RCC 7860 (cell line): ENCODE results near the gene NME3.

Source experiments
- DNase-seq: peaks from one replicate; pipeline ENCODE4 v3.0.0-alpha.2; 2015; ENCODE audit warnings: low spot score
- FAIRE-seq: peaks from 2 replicates; lab custom pipeline; 2012; peaks lifted over from hg19 to GRCh38; lab: Jason Lieb, UNC

Gene NME3

DNA sequence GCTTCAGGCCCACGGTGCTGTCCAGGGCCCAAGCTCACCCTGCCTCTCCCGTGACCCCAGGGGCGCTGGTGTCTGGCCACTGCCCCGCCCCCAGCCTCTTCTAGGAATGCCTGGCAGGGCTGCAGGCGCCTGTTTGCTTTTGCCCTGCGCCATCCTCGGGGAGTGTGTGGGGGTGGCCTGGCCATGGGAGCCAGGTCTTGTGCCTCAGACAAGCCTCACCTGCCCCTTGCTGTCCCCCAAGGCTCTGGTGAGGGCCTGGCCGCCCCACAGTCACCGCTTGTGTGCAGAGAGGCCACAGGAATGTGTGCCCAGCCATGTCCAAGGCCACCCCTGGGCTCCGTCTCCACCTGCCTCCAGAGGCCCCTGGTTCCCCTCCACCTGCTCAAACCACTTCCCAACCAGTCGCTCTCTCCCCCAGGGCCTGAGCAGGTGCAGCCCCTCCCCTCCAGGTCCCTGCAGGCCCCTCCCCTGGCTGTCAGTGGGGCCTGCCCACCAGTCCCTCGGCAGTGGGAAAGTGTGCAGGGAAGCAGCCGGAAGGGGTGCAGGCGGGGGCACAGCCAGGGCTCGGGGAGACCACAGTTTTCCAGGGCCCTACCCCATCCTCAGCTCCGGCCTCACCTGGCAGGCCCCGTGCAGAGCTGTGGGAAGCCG, 23.0 kb upstream of the NME3 start:
- no peak for FAIRE-seq

DNA sequence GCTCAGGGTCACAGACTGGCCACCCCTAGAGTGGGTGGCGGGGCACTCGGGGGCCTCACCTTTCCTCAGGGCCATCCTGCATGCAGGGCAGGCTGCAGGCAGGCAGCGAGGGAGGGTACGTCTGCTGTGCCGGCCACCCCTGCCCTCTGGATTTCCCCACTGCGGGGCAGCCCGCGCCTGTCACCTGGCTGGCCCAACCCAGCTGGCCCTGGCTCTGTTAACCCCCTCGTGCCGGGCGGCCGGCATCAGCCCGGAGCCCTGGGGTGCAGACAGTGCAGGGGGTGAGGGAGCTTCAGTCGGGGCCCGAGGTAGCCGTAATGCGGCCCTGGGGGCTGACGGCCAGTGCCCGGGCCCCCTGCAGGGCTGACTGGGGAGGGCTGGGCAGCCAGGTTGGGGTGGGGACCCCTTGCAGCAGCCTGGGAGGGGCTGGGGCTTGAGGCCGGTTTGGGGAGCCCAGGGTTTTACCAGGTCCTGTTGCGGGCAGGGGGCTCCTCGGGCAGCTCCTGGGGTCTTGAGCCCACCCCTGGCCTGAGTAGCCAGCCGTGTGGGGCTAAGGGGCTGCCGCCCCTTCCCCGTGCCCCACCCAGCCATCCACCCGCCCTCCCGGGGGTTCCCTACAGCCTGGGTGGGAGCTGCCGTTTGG, 22.4 kb upstream of the NME3 start, which contains the start of gene IGFALS:
TSS of gene IGFALS (minus strand) at position 128 of the 643 bp plus-strand sequence. CDS start at position 75, 53 bp downstream.
- FAIRE-seq (no peak), DNase-seq (no peak)

More for the DNA sequence above, 23.0 kb upstream of the NME3 start:
- no peak for DNase-seq

DNA sequence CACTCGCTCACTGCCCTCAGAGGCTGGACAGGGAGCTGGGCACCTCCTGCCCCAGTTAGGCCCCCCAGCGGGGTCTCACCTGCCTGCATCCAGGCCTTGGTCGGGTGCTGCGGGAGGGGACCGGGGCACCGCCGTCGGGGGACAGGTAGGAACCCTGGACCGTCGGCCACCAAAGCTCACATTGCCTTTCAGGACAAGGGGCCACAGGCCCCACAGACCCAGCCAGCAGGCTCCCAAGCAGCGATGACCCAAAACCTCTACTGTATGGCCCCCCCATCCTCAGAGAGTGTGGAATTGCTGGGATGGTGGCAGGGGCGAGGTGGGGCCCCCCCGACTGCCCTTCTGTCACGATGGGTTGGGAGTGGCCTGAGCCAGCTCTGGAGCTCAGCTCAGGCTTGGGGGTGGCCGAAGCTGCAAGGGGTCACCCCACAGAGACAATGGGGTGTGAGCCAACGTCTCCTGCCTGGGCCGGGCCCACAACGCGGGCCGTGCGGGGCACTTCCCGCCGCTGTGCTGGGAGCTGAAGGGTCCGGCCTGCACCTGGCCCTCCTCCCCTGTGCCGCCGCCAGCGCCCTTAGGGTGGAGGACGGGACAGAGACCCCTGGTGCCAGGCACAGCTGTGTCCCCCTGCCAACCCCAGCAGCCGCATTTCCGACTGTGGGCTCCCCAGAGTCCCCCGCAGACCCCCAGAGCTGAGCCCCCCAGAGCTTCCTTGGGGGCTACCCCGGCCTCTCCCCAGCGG, 21.7 kb upstream of the NME3 start:
- FAIRE-seq (no peak), DNase-seq (no peak)

DNA sequence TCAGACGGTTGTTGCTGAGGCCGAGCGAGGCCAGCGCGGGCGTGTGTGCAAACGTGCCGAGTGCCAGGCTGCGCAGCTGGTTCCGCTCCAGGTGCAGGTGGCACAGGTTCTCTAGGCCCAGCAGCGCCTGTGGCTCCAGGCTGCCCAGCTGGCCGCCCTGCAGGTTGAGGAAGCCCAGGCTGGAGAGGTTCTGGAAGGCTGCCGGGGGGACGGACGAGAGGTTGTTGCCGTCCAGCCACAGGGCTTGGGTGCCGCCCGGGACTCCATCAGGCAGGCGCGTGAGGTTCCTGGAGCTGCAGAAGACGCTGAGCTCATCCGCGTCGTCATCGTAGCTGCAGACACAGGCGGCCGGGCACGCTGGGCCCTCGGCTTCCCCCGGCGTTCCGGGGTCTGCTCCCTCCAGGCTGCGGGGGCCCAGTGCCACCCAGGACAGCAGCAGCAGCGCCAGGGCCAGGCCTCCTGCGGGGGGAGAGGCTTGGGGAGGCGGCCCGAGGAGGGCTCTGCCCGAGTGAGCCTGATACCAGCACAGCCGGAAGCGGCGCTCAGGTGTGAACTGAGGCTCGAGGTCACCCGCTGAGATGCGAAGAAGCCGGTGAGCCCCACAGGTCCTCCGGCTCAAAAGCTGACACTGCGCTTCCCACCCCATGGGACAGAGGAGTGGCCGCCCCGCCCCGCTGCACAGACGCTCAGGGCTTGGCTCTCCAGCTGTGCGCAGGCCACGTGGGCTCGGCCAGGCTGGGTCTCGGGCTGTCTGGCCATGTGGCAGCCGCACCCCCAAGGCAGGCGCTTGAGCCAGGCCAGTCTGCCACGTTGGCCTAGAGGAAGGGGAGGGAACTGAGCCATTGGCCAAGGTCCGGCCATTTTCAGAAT, 20.8 kb upstream of the NME3 start:
- FAIRE-seq (no peak), DNase-seq (no peak)

DNA sequence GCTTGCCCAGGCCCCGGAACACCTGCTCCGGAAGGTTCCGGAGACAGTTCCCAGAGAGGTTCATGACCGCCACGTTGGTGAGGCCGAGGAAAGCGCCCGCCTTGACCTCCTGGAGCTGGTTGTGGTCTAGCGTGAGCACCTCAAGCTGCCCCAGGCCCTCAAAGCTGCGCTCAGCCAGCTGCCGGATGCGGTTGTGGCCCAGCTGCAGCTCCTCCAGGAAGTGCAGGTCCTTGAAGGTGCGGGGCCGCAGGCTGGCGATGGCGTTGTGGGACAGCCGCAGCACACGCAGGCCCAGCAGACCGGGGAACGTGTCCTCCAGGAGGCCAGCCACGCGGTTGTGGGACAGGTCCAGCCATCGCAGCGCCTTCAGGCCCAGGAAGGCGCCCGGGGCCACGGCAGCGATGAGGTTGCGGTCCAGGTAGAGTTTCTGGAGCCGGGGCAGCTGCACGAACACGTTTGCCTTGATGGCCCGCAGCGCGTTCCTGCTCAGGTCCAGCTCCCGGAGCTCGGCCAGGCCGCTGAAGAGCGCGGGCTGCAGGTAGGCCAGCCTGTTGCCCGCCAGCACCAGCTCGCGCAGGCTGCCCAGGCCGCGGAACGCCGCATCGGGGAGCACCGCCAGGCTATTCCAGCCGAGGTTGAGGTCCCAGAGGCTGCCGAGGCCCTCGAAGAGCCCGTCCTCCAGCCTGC, 20.1 kb upstream of the NME3 start:
- no peak for FAIRE-seq
- DNase-seq, result no peak

DNA sequence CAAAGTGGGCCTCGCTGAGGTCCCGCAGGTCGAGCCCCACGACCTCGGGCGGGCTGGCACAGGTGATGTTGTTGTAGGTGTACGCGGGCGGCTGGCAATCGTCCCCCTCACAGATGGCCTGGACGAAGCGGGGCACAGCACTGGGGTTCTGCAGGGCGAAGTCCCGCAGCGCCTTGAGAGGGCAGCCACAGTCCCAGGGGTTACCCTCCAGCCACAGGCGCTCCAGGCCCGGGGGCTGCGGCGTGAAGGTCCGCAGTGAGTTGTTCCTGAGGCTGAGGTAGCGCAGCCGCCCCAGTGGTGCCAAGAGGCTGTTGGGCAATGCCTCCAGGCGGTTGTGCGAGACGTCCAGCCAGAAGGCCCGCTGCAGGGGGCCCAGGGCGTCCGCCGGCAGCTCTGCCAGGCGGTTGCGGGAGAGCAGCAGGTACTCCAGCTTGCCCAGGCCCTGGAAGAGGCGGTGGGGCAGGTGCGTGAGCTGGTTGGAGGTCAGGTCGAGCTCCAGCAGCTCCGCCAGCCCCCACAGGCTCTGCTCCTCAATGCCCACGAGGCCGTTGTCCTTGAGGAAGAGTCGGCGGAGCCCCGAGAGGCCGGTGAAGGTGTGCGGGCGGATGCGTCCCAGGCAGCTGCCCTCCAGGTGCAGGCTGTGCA, 19.4 kb upstream of the NME3 start:
- DNase-seq (no peak), FAIRE-seq (no peak)

DNA sequence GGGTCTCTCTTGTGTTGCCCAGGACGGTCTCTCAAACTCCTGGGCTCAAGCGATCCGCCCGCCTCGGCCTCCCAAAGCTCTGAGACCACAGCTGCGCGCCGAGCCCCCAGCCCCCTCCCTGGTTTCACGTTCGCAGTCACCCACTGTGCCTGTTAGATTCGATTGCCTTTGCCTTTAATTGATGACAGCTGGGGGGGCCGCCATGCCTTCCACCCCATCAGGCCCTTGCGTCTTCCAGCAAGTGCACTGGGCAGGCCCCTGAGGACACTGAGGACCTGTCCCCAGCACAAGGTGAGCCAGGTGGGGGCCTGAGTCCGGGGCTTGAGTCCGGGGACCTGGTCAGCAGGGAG, 18.9 kb upstream of the NME3 start:
- FAIRE-seq, result no peak
- DNase-seq, result no peak

DNA sequence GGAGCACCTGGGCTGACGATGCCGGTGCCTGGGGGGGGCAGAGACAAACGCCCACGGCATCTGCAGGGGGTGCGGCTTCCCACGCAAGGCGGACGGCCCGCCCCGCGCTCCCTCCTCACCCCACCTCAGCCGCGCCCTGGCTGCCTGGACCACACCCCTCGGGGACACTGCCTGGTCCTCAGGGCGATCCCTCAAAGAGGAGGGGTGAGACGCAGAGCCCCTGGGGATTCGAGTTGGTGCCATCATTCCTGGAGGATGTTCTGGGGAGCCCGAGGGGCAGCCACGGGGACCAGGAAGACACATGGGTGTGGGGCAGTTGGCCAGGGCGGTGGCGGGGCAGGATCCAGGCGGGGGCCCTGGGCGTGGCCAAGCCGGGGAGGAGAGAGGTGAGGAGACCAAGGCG, 18.3 kb upstream of the NME3 start:
- DNase-seq (no peak), FAIRE-seq (no peak)

DNA sequence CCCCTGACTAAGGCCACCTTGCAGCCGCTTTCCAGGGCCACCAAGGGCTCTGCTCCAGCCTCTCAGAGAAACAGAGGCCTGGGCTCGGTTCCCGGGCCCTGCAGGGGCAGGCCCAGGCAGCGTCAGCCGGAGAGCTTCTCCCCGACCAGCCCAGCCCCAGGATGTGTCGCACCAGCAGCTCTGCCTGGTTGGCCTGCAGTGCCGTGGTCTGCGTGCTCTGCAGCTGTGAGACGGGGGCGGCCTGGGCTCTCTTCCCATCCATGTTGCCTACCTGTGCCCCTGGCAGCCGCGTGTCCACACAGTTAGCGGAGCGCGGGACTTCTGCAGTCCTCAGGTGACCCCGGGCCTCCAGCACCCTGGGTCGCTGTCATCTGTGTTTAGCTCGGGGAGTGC, 17.4 kb upstream of the NME3 start:
- FAIRE-seq, result no peak
- DNase-seq, result no peak

DNA sequence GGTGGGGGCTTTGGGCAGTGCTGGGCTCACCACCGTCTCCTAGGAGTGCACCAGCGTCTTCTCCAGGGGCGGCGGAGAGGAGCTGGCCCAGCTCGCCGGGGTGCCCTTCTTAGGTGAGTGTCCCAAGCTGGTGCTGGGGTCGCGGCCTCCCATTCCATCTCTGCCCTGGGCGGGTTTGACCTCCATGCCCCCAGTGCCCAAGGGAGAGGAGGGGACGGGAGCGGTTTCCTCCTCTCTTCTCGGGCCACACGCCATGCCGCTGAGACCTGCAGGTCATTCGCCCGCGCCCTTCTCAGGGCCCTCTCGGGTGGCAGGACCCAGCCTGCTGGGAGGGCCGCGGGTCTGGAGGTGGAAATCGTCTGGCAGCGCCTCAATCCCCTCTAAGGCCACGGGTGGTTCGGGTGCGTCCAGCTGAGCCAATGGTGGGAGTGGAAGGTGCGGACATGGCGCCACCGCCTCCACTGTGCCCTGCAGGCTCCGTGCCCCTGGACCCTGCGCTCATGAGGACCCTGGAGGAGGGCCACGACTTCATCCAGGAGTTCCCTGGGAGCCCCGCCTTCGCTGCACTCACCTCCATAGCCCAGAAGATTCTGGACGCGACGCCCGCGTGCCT, 16.9 kb upstream of the NME3 start:
- FAIRE-seq (no peak), DNase-seq (no peak)

DNA sequence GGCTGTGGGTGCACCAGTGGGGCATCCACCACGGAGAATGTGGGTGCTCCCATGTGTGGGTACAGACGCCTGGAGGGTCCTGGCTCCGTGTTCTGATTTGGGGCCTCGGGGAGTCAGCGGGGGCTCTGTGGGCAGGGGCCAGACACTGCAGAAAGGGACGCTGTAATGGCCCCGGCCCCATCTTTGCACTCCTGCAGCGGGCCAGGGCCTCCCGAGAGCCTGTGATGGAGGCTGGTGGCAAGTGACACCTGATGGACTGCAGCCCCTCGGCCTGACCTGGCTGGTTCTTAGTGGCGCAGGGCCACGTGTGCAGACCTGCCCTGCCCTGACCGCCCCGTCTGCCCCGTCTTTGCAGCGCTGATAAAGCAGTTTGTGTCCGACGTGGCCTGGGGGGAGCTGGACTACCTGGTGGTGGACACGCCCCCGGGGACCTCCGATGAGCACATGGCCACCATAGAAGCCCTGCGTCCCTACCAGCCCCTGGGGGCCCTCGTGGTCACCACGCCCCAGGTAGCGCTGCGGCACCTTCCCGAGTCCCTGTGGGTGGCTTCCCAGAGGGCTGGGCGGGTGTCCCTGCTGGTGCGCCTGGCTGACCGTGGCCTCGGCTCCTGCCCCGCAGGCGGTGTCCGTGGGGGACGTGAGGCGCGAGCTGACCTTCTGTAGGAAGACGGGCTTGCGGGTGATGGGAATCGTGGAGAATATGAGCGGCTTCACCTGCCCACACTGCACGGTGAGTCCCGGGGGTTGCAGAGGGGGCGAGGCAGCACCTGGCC, 16.2 kb upstream of the NME3 start:
- no peak for DNase-seq
- no peak for FAIRE-seq

DNA sequence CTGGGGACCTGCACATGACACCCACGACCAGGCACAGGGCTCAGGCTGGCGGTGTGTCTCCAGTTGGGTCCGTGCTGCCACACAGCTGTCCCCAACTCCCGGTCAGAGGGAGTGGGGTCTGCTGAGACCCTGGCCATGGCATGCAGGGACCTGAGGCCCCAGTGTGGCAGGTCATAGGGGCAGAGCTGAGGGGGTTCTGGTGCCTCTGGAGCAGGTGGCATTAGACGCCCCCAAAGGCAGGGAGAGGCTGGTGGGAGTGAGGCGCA, 15.6 kb upstream of the NME3 start:
- DNase-seq (no peak), FAIRE-seq (no peak)

DNA sequence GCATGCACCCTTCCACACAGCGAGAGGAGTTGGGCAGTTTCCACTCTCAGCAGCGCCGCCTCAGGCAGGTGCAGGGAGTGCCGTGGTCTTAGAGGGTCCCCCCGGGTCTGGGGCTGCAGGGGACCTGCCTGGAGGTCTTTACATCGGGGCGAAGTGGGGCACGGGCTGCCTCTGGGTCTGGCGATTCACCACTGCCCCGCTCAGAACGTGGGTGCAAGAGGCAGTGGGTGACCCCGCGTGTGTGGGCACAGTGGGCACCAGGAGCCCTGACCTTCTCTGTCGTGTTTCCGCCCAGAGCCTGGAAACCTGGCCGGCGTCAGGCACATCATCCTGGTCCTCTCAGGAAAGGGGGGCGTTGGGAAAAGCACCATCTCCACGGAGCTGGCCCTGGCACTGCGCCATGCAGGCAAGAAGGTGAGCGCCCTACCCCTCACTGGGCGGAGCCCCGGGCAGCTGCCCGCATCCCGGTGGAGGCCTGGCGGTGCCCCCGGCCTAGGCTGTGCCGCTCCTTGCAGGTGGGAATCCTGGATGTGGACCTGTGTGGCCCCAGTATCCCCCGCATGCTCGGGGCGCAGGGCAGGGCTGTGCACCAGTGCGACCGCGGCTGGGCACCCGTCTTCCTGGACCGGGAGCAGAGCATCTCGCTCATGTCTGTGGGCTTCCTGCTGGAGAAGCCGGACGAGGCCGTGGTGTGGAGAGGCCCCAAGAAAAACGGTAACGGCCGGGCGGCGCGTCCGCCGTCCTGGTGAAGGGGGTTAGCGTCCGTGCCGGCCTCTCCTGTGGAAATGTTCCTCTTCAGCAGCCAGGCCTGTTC, 15.1 kb upstream of the NME3 start:
- no peak for DNase-seq
- FAIRE-seq, result no peak

DNA sequence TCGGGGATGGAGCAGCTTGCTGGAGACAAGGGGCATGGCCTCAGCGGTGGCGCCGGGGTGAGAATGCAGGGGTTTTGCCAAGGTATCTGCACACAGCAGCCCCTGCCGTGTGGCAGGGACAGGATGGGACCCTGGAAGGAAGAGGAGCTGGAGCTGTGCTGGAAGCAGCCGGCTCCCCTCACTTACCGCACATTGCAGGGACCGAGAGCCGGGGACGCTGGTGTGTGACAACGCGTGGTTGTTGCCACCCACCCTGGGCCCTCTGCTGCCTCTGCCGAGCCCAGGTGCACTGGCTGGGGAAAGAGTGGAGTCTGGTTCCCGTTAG, 14.5 kb upstream of the NME3 start:
- no peak for DNase-seq

DNA sequence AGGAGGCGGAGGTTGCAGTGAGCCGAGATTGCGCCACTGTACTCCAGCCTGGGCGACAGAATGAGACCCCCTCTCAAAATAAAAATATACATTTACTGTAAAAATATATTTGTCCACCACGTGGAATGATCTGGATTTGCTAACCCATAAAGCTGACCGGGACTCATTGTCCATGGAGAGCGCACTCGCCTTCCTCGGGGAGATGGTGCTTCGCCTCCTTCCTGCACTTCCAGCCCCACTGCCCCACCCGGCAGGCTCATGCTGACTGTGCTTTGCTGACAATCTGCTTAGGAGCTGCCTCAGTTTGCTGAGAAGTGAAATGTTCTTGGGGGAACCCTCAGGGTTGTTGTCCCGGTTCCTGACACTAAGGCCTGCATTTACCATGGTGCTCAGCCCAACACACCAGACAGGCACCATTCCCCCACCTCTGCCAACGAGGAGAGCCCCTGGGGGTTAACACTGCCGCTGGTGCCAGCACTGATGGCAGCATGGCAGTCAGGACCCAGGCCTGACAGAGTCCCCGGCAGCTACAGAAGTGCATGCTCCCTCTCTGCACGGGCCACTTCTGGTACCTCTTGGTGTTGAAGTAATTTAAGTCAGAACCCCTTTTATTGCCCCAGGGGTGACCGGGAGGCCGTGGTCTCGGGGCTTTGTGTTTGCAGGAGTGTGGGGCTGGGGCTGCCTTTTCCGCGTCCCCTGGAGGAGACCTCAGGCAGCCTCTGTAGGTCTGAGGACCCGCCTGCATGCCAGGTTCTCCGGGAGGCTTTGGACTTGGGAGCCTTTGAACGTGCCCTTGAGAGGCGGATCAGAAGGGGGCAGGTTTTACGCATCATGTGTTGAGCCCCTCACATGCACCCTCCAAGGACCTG, 13.9 kb upstream of the NME3 start:
- FAIRE-seq (no peak), DNase-seq (no peak)

More for the DNA sequence above, 14.5 kb upstream of the NME3 start:
- no peak for FAIRE-seq

DNA sequence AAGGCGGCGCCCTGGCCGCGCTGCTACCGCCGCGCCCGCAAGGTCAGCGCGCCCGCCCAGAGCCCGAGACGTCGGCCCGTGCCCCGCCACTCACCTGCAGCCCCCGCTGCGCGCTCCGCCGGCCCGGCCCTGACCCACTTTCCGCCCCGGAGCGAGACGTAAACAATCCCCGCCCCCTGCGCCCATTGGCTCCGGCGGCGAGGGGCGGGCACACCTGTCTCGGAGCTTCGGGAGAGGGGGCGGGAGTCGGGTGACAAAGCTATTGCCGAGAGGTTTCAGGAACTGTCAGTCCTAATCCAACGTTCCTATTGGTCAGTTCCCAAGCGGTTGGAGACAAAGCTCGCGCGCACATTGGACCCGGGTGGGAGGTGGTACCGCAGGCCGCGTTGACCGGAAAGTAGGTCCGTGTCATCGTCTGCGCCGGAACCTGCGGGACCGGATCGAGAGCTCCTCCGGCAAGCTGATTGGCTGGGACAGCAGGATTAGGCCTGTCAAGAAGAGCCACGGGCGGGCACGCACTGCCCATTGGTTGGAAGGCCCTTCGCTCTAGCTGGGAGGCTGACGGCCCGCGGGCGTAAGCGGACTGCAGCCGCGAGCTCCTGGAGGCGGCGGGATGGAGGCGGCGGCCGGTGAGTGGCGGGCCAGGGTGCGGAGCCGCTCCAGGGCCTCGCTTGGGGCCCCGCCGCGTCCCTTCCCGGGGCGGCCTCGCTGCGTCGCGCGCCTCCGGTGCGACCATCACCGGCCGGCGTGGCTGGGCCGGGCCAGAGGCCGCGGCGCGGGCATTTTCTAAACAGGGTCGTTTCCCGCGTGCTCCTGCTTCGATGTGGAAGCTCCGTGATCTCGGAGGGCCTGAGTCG, 11.3 kb upstream of the NME3 start, which contains the start of the genes NUBP2 and SPSB3:
TSS of gene NUBP2 (plus strand) at position 553 of the 857 bp plus-strand sequence. CDS start at position 614, 61 bp downstream.
TSS of gene SPSB3 (minus strand) at position 164 of the 857 bp plus-strand sequence. CDS start 1,088 bp downstream, outside the sequence.
- DNase-seq (peak; percentile 99), FAIRE-seq (peak; percentile 97)
